Measurements from ENCODE around the gene CDK5R2. TPM values are rescaled to one million over a fixed set of nuclear protein-coding genes. Genes with fewer than 3 reads are reported as not detected.
A peak's percentile ranks its signal among the peaks of the same experiment; 100 is the strongest.

CDK5R2 gene
- total and polyA plus RNA-seq, 2 of the 13 experiments (the other 11 are each of a cell fraction or from before 2014, with no cell fraction given): not detected

DNA sequence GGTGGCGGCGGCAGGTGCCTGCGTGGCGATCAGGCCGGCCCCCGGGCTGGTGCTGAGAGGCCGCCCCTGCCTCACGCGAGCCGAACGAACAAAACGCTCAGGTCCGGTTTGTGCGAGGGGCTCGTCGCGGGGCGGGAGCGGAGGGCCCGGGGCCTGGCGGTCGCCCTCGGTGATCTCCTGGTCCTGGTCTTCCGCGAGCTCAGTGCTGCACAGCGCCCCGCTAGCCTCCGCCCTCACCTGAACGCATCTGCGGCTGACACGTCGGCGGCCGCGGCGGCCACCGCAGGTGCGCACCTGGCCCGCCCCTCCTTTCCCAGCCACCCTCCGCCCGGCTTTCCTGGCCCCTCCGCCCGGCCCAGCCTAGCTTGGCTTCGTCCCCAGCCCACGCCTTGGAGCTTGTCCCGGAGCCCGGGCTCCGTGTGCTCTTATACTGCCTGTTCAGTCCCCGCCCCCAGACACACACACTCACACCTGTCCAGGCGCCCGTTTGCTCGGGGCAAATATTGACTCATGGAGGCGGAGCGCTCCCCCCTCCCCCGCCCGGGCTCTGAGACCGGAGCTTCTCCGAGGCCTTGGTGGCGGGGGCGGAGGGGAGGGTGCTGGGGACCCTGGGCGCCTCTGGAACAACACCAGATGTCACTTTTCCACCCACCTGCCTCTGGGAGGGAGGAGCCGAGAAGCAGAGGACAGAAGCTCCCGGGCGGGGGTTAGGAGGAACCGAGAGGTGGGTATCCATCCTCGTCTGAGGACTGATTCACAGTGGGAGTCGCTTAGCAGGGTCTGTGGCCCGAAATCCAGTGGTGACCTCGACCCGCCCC lies 42.3 kb downstream of the CDK5R2 start (continued):
- TF ChIP-seq, protein P1, sequence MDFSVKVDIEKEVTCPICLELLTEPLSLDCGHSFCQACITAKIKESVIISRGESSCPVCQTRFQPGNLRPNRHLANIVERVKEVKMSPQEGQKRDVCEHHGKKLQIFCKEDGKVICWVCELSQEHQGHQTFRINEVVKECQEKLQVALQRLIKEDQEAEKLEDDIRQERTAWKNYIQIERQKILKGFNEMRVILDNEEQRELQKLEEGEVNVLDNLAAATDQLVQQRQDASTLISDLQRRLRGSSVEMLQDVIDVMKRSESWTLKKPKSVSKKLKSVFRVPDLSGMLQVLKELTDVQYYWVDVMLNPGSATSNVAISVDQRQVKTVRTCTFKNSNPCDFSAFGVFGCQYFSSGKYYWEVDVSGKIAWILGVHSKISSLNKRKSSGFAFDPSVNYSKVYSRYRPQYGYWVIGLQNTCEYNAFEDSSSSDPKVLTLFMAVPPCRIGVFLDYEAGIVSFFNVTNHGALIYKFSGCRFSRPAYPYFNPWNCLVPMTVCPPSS (IDR thresholded peaks at IDR 0.05): no peak
- TF ChIP-seq SMAD1 (CRISPR knock-in tag; IDR thresholded peaks at IDR 0.05; ENCODE audit: borderline replicate concordance, low read depth) (0 out of 2 replicates have a peak, but pooled peaks have one; percentile 41), ZNF703 (CRISPR knock-in tag; IDR thresholded peaks at IDR 0.05; ENCODE audit: borderline replicate concordance) (peak; percentile 95; the same call in 1 of the 2 replicates), KDM3A (CRISPR knock-in tag; IDR thresholded peaks at IDR 0.05; ENCODE audit: low read depth) (no peak; the same call in 1 of the 2 replicates), ZFYVE20 (CRISPR knock-in tag; IDR thresholded peaks at IDR 0.05; ENCODE audit: borderline replicate concordance, low read depth) (no peak), ZNF224 (CRISPR knock-in tag; IDR thresholded peaks at IDR 0.05) (no peak), ZNF546 (CRISPR knock-in tag; conservative IDR thresholded peaks at IDR 0.05) (no peak), ATF7 (IDR thresholded peaks at IDR 0.05) (no peak), ATF7 (CRISPR knock-in tag; IDR thresholded peaks at IDR 0.05) (no peak; the same call in 1 of the 2 replicates), ZFP36 (IDR thresholded peaks at IDR 0.05; ENCODE audit: borderline replicate concordance, low read depth, low read length, partially characterized antibody) (no peak), TCF12 (IDR thresholded peaks at IDR 0.05) (no peak), TCF12 (CRISPR knock-in tag; IDR thresholded peaks at IDR 0.05) (peak; percentile 96), ZBTB21 (CRISPR knock-in tag; IDR thresholded peaks at IDR 0.05) (no peak), ZNF501 (CRISPR knock-in tag; IDR thresholded peaks at IDR 0.05) (0 out of 2 replicates have a peak, but pooled peaks have one; percentile 22), SP1 (IDR thresholded peaks at IDR 0.05) (no peak), SP1 (CRISPR knock-in tag; IDR thresholded peaks at IDR 0.05) (0 out of 2 replicates have a peak, but pooled peaks have one; percentile 43), MEF2D (CRISPR knock-in tag; IDR thresholded peaks at IDR 0.05) (peak; percentile 87), ZNF337 (CRISPR knock-in tag; IDR thresholded peaks at IDR 0.05; ENCODE audit: borderline replicate concordance, low read depth) (no peak), ZNF567 (CRISPR knock-in tag; IDR thresholded peaks at IDR 0.05; ENCODE audit: borderline replicate concordance) (no peak)
- TF ChIP-seq, protein P2, sequence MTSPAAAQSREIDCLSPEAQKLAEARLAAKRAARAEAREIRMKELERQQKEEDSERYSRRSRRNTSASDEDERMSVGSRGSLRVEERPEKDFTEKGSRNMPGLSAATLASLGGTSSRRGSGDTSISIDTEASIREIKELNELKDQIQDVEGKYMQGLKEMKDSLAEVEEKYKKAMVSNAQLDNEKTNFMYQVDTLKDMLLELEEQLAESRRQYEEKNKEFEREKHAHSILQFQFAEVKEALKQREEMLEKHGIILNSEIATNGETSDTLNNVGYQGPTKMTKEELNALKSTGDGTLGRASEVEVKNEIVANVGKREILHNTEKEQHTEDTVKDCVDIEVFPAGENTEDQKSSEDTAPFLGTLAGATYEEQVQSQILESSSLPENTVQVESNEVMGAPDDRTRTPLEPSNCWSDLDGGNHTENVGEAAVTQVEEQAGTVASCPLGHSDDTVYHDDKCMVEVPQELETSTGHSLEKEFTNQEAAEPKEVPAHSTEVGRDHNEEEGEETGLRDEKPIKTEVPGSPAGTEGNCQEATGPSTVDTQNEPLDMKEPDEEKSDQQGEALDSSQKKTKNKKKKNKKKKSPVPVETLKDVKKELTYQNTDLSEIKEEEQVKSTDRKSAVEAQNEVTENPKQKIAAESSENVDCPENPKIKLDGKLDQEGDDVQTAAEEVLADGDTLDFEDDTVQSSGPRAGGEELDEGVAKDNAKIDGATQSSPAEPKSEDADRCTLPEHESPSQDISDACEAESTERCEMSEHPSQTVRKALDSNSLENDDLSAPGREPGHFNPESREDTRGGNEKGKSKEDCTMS (CRISPR knock-in tag; conservative IDR thresholded peaks at IDR 0.05): no peak
- TF ChIP-seq, protein P3, sequence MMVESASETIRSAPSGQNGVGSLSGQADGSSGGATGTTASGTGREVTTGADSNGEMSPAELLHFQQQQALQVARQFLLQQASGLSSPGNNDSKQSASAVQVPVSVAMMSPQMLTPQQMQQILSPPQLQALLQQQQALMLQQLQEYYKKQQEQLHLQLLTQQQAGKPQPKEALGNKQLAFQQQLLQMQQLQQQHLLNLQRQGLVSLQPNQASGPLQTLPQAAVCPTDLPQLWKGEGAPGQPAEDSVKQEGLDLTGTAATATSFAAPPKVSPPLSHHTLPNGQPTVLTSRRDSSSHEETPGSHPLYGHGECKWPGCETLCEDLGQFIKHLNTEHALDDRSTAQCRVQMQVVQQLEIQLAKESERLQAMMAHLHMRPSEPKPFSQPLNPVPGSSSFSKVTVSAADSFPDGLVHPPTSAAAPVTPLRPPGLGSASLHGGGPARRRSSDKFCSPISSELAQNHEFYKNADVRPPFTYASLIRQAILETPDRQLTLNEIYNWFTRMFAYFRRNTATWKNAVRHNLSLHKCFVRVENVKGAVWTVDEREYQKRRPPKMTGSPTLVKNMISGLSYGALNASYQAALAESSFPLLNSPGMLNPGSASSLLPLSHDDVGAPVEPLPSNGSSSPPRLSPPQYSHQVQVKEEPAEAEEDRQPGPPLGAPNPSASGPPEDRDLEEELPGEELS (CRISPR knock-in tag; IDR thresholded peaks at IDR 0.05): peak; percentile 91
- TF ChIP-seq, protein P4, sequence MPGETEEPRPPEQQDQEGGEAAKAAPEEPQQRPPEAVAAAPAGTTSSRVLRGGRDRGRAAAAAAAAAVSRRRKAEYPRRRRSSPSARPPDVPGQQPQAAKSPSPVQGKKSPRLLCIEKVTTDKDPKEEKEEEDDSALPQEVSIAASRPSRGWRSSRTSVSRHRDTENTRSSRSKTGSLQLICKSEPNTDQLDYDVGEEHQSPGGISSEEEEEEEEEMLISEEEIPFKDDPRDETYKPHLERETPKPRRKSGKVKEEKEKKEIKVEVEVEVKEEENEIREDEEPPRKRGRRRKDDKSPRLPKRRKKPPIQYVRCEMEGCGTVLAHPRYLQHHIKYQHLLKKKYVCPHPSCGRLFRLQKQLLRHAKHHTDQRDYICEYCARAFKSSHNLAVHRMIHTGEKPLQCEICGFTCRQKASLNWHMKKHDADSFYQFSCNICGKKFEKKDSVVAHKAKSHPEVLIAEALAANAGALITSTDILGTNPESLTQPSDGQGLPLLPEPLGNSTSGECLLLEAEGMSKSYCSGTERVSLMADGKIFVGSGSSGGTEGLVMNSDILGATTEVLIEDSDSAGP (CRISPR knock-in tag; IDR thresholded peaks at IDR 0.05; ENCODE audit: borderline replicate concordance): 0 out of 2 replicates have a peak, but pooled peaks have one; percentile 33
